ENCODE measurements around the gene ZNF385D.

The ZNF385D gene, protein sequence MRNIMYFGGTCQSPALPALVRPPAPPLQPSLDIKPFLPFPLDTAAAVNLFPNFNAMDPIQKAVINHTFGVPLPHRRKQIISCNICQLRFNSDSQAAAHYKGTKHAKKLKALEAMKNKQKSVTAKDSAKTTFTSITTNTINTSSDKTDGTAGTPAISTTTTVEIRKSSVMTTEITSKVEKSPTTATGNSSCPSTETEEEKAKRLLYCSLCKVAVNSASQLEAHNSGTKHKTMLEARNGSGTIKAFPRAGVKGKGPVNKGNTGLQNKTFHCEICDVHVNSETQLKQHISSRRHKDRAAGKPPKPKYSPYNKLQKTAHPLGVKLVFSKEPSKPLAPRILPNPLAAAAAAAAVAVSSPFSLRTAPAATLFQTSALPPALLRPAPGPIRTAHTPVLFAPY

GRCh38 chr3:21750831-21751391 lies at the start of gene ZNF385D:
TSS of gene ZNF385D (minus strand) at chr3:21751210. CDS start at chr3:21750916, 294 bp downstream.
- peak; percentile 88 for DNase-seq (ENCODE audit: low read depth, low spot score)

DNA sequence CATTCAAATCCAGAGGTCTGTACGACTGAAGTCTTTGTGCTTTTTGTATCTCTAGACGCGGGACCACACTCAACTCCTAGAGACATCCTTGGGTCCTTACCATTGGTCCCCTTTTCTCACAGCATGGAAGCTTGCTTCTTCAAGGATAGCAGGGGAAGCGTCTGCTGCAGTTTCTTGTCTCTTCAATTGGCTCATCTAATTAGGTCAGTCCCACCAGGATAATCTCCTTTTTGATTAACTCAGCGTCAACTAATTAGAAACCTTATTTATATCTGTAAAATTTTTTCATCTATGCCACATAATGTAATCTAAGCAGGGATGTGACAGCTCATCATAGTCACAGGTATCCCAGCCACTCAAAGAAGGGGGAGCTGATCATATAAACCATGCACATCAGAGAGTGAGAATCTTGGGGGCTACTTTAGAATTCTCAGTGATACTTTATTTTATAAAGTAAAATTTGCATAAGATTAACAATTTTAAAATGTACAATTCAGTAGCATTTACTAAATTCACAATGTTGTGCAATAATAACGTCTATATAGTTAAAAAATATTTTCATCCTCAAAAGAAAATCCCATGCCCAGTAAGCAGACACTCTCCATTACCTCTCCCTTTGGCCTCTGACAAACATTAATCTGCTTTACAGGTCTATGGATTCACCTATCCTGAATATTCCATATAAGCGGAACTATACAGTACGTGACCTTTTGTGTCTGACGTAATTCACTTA lies 47.5 kb upstream of the ZNF385D start:
- no peak for DNase-seq (ENCODE audit: low read depth, low spot score)

DNA sequence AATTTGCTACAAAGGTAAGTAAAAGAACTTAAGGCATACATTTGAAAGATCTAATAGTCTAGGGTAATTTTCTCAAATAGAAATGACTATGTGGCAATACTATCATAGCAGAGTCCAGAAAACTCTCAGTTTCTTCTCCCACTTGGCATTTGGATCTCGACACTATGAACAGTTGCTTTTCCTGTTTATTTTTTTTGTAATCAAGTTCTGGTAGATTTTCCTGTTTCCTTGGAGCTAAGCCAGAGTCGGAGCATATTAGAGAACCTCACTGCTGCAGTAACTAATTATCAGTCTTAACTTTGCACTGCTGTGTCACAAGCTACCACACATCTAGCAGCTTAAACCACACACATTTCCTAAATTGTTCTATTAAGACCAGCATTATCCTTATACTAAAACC lies 44.9 kb upstream of the ZNF385D start:
- DNase-seq (ENCODE audit: low read depth, low spot score), result no peak

GRCh38 chr3:21795152-21795837 lies 44.3 kb upstream of the ZNF385D start:
- DNase-seq (ENCODE audit: low read depth, low spot score), result no peak

DNA sequence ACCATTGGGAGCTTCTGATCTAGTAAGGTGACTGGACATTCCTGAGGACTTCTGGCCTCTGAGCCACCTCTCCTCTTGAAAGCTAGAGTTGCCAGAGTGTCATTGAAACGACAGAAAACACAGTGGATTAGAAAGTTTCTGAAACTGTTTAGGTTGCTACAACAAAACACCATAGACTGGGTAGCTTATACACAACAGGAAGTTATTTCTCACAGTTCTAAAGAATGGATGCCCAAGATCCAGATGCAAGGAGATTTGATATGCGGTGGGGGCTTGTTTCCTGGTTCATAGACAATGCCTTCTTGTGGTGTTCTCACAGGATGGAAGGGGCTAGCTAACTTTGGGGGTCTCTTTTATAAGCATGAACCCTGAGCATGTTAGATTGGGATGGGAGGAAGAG lies 43.3 kb upstream of the ZNF385D start:
- no peak for DNase-seq (ENCODE audit: low read depth, low spot score)

GRCh38 chr3:21792176-21792575 lies 41.2 kb upstream of the ZNF385D start:
- DNase-seq (ENCODE audit: low read depth, low spot score), result no peak

GRCh38 chr3:21791356-21791755 lies 40.3 kb upstream of the ZNF385D start:
- no peak for DNase-seq (ENCODE audit: low read depth, low spot score)

- DNase-seq (ENCODE audit: low read depth, low spot score), result no peak
Measured at GRCh38 chr3:21790466-21790865, 39.5 kb upstream of the ZNF385D start.

GRCh38 chr3:21789730-21790129 lies 38.7 kb upstream of the ZNF385D start:
- DNase-seq (ENCODE audit: low read depth, low spot score), result no peak

- no peak for DNase-seq (ENCODE audit: low read depth, low spot score)
Measured at GRCh38 chr3:21786438-21786797, 35.4 kb upstream of the ZNF385D start.

GRCh38 chr3:21785765-21786437 lies 34.9 kb upstream of the ZNF385D start:
- DNase-seq (ENCODE audit: low read depth, low spot score), result no peak

DNA sequence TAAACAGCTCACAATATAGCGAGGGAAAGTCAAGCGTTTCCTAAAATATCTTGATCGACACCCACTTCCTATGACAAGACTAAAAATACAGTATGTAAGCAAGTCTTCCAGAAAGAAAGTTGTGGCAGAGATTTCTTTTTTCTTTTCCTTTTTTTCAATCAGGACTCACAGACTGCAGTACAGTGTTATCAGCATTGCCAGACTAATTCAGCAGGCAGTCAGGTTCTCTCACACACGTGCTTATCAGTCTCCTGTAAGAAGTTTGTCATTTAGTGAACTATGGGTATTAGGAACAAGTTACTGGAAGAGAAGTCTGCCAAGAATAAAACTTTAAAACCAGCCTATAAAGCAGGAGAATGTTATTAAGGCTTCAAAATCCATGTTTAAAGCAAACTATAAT lies 32.8 kb upstream of the ZNF385D start:
- no peak for DNase-seq (ENCODE audit: low read depth, low spot score)

GRCh38 chr3:21781355-21781754 lies 30.3 kb upstream of the ZNF385D start:
- DNase-seq (ENCODE audit: low read depth, low spot score), result no peak

GRCh38 chr3:21779909-21780308 lies 28.9 kb upstream of the ZNF385D start:
- DNase-seq (ENCODE audit: low read depth, low spot score), result no peak

GRCh38 chr3:21778715-21779114 lies 27.7 kb upstream of the ZNF385D start:
- no peak for DNase-seq (ENCODE audit: low read depth, low spot score)

DNA sequence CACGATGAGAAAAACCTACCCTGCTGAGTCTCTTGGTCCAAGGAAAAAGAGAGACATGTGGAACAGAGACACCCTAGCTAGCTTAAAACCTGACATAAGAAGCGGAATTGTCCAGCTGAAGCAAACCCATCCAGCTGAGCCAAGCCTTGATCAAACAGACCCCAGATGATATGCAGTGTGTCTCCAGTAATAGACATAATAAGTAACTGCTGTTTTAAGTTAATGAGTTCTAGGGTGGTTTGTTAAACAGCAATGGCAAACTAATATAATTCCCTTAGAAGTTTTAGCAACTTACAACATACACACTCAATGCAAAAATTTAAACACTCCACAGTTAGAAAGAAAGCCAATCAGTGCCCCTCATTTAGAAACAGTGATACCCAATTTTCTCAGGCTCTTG lies 26.8 kb upstream of the ZNF385D start:
- no peak for DNase-seq (ENCODE audit: low read depth, low spot score)

DNA sequence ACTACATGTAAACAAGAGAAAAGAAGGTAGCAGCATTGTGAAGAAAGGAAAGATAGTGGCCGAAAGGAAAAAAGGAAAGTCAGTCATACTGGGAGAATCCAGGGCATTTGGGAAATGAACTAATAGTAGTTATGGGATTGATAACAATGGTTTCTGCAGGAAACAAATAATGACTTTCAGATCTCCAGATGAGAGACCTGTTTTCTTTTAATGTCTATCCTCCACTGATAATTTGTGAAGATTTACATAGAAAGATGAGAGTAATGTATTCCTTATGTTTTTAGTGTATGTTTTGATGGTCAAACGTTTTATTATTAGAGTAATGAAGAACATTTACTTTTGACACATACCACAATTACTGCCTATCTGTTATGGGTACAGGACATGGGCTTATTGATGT lies 15.0 kb upstream of the ZNF385D start:
- no peak for DNase-seq (ENCODE audit: low read depth, low spot score)

- no peak for DNase-seq (ENCODE audit: low read depth, low spot score)
Measured at GRCh38 chr3:21755896-21756295, 4.9 kb upstream of the ZNF385D start.

DNA sequence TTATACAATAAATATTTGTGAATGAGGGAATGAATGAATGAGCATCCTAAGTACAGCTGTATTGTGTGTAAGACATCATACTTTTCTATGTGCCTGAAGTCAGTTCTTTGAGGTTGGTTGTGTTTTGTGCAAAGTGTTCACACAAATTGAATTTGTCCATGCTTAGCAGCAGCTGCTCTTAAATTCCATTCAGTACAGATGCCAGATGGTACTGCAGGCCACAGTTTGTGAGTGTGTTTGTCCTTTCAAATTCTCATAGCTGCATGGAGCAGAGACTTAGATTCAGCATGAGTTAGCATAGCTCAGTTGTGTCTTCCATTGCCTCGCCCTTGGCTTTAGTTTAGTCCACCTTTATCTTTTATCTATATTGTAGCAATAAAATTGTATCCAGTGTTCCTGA lies 3.8 kb upstream of the ZNF385D start:
- no peak for DNase-seq (ENCODE audit: low read depth, low spot score)

GRCh38 chr3:21752749-21753347 lies 1.8 kb upstream of the ZNF385D start:
- peak; percentile 13 for DNase-seq (ENCODE audit: low read depth, low spot score)

DNA sequence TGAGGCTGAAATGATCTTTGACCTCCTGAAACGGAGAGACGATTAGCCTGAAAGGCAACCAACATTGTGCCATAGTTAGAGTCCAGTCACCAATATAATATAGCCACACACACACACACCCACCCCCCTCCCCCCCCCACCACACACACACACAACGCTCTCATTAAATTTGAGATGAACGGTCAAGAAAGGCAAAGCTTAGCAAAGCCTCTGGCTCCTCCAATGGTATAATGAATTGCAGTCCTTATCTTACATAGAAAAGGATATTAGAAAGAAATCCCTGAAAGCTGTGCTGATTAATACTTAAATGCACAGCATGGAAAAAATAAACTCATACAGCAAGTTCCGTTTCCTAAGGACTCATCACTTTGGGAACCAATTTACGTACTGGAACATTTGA lies 876 bp upstream of the ZNF385D start:
- DNase-seq (ENCODE audit: low read depth, low spot score), result no peak
